Activated naive CD4-positive, alpha-beta T cell treated with Interleukin-2 at 50 U/mL for 16 hours (primary cell): ENCODE results near the gene TXNDC2.
A peak's percentile ranks its signal among the peaks of the same experiment; 100 is the strongest.
"Not testable (repeated sequence)": the region's sequence is repeated elsewhere in the genome, so short reads cannot be mapped to it uniquely, and the experiment has no call there.

Experiments used
- DNase-seq: peaks from one replicate; pipeline ENCODE4 v3.0.0-alpha.2; 2020

TXNDC2 gene

DNA sequence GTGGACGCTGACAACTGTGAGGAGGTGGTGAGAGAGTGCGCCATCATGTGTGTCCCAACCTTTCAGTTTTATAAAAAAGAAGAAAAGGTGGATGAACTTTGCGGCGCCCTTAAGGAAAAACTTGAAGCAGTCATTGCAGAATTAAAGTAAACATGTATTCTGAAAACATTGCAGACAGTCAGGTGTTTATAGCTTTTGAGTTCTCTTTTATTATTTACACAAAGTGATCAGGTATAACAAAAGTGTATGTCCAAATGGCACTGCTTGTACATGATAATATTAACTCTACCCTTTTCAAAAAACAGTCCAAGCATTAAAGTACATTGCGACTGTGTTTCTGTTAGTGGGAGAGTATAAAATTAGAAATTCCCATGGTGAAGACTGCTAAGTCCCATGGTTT is 2.2 kb downstream of the TXNDC2 start:
- no peak for DNase-seq

DNA sequence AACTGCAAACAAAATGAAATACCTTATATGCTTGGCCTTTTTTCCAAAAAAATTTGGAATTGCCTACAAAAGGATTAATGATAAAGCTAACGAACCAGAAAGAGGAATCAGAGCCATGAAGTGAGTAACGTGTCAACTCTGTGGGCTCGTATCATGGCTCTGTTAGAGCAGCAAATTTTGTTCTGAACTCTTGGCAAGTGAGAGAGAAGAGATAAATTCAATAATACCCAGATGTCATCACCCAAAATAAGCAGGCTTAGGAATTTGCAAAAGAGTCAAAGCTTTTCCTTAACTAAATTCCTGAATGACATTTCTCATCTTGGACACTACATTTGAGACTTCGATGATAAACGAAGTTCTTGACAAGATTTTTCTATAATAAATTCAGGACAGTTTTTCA is 4.4 kb downstream of the TXNDC2 start:
- no peak for DNase-seq

DNA sequence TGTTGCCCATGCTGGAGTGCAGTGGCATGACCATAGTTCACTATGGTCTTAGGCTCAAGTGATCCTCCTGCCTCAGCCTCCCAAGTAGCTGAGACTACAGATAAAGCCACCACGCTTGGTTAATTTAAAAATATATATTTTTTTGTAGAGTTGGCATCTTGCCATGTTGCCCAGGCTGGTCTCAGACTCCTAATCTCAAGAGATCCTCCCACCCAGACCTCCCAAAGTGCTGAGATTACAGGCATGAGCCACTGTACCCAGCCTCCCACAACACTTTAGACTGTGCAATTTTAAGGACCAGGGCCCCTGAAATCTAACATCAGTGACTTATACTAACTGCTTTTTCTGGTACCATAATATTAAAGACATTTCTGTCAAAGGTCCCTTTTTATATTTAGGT is 5.2 kb downstream of the TXNDC2 start:
- no peak for DNase-seq

DNA sequence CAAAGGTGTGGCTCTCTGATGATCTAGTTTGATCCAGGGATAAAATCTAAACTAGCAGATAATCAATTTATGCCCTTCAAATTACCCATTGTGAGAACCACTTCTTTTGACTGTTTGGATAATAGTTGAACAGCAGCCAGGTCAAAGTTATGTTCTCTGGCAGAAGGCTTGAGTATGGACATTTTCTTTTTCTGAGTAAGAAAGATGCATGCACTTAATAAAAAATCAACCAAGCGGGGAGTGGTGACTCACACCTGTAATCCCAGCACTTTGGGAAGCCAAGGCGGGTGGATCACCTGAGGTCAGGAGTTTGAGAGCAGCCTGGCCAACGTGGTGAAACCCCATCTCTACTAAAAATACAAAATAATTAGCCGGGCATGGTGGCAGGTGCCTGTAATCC is 5.7 kb downstream of the TXNDC2 start:
- not testable (repeated sequence) for DNase-seq

DNA sequence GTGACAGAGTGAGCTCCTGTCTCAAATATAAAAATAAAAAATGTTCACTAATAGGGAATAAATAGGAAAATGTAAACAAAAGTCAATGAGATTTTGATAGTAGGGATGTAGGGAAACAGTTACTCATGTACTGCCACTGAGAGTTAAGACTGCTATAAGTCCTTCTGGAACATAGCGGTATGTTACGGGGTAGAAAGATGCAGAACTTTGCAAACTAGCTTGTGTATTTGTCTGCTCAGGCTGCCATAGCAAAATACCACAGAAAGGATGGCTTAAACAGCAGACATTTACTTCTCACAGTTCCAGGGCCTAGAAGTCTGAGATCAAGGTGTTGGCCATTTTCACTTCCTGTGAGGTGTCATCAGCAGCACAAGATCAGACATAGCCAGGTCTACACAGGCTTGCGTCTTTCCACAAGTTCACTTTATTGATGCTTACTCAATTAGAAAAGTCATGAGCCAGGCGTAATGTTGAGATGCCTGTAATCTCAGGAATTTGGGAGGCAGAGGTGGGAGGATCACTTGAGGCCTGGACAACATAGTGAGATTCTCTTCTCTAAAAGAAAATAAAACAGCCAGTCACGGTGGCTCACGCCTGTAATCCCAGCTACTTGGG is 8.8 kb downstream of the TXNDC2 start:
- DNase-seq, result no peak

DNA sequence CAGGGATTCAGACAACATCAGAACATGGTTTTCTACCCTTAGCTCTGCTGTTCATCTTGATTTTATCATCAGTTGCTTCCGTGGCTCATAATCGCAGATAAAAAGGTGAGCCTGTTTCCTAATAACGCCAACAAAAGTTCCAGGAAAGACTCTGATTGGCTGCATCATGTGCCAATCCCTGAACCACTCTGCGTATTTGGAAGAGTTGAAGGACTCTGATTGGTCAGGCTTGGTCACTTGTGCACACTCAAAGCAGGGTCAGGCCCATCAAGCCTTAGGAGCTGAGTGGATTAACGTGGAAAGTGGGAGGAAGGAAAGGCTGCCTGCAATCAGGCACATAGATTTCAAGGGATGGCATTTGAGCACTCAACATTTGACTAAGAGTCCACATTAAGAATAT is 11.4 kb downstream of the TXNDC2 start:
- DNase-seq, result no peak

DNA sequence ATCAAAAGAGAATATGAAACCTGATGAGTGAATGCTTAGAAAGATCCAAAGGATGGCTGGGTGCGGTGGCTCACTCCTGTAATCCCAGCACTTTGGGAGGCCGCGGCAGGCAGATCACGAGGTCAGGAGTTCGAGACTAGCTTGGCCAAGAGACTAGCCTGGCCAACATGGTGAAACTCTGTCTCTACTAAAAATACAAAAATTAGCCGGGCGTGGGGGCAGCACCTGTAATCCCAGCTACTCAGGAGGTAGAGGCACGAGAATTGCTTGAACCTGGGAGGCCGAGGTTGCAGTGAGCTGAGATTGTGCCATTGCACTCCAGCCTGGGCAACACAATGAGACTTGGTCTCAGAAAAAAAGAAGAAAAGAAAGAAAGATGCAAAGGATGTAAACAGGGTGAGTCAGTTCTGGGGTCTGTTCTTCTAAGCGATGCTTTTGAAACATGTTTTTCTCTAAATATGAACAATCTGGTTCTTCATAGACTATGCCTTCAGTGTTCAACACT is 12.1 kb downstream of the TXNDC2 start:
- DNase-seq, result not testable (repeated sequence)

DNA sequence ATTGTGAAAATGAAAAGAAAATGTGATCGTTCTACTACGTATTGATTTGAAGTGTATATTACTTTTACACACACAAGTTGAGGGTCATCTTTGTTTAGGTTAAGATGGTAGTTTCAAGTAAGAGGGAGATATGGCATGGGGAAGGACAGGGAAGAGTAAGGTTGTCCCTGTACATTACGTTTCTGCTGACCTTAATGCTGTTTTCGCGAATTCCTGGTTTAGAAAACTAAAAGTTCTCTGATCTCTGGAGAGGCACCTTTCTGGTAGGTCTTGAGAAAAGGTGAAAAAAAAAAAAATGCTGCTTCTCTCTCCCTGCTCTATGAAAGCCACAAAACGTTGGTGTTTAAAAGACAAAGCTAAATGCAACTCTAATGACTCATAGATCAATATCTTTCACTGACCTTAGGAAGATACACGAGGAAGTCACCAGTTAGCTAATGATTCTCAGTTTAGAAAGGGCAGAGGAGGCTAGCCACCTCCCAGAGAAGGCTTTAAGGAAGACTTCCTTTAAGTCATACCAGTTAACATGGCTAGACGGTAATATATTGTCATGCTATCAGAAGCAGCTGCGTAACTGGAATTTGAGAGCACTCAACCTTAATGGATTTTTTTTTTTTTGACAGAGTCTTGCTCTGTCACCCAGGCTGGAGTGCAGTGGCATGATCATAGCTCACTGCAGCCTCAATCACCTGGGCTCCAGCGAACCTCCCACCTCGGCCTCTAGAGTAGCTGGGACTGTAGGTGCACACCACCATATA is 13.2 kb downstream of the TXNDC2 start:
- DNase-seq, result no peak

DNA sequence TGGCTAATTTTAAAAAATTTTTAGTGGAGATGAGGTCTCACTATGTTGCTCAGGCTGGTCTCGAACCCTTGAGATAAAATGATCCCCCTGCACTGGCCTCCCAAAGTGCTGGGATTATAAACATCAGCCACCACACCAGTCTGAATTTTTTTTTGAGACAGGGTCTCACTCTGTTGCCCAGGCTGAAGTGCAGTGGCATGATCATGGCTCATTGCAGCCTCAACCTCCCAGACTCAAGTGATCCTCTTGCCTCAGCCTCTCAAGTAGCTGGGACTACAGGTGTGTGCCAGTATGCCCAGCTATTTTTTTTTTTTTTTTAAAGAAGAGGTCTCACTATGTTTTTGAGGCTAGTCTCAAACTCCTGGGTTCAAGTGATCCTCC is 13.8 kb downstream of the TXNDC2 start:
- DNase-seq, result not testable (repeated sequence)

DNA sequence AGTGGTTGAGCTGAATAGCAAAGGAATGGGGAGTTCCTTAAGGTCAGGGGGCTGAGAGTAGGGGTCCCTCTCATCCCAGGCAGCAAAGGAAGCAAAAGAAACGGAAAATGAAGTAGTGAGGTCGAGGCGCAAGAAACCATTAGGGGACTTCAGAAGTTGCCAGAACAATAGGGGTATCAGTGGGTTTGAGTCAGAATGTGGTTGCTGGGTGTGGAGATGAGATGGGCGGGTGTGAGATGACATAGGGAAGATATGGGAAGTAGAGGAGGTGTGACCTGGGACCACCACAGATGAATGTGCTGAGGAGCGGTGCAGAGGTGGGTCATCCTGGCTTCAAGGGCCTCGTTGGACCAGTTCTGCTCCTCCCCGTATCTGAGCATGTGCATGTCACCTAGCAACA is 14.9 kb downstream of the TXNDC2 start:
- DNase-seq, result no peak

DNA sequence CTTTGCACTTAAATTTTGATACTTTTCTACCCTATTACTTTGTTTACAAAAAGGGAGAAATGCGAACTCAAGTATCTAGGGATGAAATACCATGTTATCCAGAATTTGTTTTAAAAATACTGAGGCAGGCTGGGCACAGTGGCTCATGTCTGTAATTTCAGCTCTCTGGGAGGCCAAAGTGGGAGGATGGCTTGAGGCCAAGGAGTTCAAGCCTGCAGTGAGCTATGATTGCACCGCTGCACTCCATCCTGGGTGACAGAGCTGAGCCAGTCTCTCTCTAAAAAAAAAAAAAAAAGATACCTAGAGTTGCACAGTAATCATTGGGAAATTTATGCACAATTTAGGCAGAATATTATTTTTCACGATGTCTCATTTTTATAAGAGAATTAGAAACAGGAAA is 15.6 kb downstream of the TXNDC2 start:
- no peak for DNase-seq

DNA sequence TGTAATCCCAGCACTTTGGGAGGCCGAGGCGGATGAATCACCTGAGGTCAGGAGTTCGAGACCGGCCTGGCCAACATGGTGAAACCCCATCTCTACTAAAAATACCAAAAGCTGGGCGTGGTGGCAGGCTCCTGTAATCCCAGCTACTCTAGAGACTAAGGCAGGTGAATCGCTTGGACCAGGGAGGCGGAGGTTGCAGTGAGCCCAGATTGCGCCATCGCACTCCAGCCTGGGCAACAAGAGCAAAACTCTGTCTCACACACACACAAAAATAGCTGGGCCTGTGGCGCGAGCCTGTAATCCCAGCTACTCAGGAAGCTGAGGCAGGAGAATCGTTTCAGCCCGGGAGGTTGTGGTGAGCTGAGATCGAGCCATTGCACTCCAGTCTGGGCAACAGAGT is 16.5 kb downstream of the TXNDC2 start:
- not testable (repeated sequence) for DNase-seq

DNA sequence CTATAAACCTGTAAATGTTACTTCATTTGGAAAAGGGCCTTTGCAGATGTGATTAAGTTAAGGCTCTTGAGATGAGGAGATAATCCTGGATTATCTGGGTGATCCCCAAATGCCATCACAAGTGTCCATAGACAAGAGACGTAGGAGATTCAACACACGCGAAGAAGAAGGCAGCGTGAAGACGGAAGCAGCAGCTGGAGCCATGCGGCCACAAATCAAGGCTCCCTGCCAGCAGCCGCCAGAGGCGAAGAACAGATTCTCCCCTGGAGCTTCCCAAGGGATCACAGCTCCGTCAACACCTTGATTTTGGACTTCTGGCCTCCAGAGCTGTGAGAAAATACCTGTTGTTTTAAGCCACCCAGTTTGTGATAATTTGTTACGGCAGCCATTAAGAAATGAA is 17.1 kb downstream of the TXNDC2 start:
- DNase-seq, result no peak

DNA sequence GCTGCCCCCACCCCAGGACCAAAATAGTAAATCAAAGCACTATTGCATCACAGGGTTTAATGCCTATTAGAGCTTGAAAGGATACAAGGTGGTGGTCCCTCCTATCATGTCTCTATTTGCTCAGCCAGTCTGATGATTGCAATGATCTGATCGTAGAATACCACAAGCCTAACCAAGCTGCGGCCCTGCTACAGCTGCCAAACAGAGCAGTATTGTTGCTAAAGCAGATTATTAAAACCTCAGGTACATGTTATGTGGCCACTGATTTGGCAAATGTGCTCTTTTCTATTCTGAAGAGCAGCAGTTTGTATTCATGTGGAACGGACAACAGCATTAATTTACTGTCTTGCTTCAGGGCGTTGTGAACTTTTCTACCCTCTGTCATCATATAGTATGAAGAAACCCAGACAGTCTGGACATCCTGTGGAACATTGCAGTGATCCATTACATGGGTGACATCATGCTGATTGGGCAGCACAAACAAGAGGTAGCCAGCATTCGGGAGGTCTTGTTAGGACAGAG is 19.7 kb downstream of the TXNDC2 start:
- DNase-seq, result no peak

DNA sequence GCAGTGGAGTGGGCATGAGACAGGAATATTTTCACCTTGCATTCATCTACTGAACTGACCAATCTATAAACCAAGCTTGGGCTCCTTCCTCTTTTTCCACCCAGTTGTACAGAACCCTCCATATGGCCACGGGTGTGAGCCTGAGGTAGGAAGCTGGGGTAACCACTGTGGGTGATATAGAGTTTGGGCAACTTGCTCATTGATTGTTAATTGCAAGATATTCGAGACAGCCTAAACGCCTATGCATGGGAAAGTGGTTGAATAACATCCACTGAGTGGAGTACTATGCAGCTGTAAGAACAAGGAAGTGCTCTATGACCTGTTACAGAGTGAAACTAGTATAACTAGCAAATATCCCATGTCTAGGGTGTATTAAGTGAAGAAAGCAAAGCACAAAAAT is 20.7 kb downstream of the TXNDC2 start:
- no peak for DNase-seq

DNA sequence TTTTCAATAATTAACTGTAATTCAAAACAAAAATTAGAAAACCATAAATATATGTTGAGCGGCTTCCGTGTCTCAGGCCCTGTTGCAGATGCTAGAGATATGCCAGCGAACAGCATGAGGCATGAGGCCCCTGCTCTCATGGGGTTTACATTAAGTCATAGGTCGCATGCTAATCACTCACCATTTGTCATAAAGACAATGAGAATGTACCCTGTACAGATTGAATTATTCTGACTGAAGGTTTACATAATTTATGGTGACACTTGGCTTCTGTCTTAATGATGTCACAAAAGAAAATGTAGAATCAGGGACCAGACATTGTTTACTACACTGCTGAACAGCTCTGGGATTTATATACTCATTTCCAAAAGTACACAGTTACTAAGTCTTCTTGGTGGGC is 22.1 kb downstream of the TXNDC2 start:
- no peak for DNase-seq

DNA sequence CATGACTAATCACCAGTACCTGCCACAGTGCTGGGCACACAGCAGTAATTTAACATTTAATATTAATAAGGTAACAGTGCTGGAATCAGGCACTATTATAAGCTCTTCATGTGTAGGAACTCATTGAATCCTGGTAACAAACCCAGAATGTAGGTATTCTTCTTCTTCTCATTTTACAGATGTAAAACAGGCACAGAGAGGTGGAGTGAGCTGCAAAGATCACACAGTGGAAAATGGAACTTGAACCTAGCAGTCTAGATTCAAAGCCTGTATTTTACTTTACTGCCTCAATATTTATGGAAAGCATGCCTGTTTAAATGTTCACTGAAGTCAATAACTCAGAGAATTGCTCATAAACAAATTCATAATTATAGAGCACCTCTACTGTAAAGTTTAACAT is 24.3 kb downstream of the TXNDC2 start:
- DNase-seq, result no peak

DNA sequence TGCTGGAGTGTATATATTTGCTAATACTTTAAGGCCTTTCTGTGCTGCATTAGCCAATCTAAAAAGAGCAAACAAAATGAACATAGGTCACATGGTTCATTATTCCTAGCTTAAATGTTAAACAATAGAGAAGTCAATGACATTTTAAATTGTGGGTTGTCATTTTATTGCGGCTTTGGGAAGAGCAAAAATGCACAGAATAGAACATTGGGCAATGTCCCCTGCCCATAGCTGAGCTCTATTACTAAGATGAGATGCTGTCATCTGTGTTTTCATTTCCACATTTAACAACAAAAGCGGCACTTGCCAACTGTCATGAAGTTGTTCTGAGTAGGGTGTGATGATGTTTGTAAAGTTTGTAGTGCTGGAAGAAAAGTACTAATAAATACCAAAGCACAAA is 24.9 kb downstream of the TXNDC2 start:
- DNase-seq, result no peak

DNA sequence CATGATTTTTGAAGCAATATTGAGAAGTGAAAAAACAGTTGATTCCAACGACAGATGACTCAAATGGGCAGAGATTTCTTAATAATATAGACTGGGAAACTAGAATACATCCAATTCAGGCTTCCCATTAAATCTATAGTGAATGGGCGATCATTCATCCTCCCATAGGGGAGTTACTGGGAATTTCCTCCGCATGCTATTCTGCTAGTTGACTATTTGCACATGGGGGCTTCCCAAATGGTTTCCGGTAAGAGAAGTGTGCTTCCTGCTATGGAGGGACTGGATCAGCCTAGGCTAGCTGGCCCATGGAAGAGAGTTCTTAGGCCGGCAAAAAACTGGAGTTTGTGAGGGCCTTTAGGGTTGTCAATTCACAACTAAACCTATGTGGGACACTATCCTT is 25.5 kb downstream of the TXNDC2 start:
- no peak for DNase-seq

DNA sequence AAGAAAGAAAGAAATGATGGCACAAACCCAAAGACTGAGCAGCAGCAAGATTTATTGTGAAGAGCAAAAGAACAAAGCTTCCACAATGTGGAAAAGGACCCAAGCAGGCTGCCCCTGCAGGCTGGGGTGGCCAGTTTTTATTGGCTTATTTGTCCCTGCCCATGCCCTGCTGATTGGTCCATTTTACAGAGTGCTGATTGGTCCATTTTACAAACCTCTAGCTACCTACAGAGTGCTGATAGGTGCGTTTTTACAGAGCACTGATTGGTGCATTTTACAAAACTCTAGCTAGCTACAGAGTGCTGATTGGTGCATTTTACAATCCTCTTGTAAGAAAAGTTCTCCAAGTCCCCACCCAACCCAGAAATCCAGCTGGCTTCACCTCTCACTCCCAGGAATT is 26.5 kb downstream of the TXNDC2 start:
- DNase-seq, result not testable (repeated sequence)

DNA sequence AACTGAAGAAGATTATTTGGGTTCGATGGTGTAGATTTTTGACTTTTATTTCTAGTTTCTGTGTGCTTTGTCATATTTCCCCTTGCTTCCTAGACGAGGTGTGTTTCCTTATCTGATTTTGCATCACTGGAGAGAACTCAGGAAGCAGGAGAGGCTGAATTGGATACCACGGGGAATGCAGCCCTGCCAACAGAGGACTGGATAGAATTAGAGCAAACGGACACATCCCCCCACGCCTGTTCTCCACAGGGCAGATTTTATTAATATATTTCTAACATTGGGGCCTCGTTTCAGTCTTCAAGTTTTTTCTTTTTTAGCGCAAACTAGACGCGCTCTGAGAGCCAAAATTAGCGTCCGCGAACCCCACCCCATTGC is 27.4 kb downstream of the TXNDC2 start:
- no peak for DNase-seq

DNA sequence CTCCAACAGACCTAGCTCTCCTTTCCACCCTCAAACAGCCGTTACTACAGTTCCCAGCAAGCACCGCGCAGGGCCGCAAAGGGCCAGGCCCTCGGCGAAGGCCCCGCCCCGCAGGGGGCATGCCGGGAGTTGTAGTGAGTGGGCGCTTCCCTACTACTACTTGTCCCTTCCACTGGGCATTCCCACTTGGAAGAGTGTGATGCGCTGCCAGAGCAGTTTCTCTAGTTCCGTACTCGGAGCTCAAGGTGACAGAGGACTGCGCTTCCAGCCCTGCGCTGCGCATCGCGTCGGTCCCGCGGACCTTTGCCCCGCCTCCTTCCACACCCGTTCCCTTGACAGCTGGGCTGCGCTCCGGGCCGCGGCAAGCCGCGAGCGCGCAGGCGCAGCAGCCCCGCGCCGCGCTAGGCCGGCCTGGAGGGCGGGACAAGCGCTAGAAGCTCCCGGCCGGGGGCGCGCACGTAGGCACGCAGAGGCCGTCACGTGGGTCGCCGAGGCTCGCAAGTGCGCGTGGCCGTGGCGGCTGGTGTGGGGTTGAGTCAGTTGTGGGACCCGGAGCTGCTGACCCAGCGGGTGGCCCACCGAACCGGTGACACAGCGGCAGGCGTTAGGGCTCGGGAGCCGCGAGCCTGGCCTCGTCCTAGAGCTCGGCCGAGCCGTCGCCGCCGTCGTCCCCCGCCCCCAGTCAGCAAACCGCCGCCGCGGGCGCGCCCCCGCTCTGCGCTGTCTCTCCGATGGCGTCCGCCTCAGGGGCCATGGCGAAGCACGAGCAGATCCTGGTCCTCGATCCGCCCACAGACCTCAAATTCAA is 28.0 kb downstream of the TXNDC2 start, which contains the start of gene VAPA:
TSS of gene VAPA (plus strand) at position 491 of the 808 bp plus-strand sequence. CDS start at position 732, 241 bp downstream.
- DNase-seq, result peak; percentile 94

DNA sequence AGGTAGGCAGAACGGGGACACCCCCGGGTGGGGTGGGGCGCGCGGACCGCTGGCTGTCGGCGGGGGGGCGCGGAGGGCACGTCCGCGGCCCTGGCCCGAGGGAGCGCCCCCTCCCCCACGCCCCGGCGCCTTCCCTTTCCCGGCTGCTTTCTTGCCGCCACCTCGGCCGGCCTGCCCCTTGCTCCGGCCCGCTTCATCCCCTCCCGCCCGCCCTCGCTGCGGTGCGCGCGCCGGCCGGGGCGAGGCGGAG is 28.5 kb downstream of the TXNDC2 start:
- no peak for DNase-seq
